HG03469 (cell line): Measurements from ENCODE around the gene SAGE1.
"Not testable (repeated sequence)": the region's sequence is repeated elsewhere in the genome, so short reads cannot be mapped to it uniquely, and the experiment has no call there.

Experiments used
- ATAC-seq: cut with Tn5 transposase; IDR thresholded peaks from one replicate; pipeline ENCODE4 v1.9.1; 2021; ENCODE audit warnings: mild to moderate bottlenecking, moderate library complexity, moderate number of reproducible peaks; ENCODE audit not compliant: unreplicated experiment

The SAGE1 gene

DNA sequence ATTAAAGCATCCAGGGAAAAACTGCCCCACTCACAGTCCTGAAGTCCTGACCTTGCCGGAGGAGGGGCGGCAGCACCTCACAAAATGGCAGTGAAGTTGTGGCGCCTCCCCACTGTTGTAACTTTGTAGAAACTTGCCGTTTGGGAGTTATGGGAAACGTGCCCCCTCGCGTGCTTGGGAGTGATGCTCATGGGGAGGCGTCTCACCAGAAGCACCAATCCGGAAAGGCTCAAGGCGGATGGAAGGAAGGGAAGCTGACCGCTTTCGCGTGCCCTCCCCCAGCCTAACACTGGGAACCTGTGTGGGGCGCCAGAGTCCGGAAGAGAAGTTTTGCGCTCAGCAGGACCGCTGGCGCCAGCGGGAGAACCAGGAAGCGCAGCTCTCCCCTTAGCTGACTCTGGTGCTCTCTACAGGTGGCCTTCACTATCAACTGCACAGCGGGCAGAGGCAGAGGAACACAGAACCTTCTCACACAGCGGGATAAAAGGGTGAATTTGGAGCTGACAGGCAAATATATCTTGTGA is at the start of gene SAGE1, which contains the start of gene CT45A10:
TSS of gene SAGE1 (plus strand) at position 423 of the 524 bp plus-strand sequence. CDS start 2,527 bp downstream, outside the sequence.
TSS of gene CT45A10 (minus strand) at position 151 of the 524 bp plus-strand sequence. CDS start 8,100 bp downstream, outside the sequence.
- no peak for ATAC-seq

DNA sequence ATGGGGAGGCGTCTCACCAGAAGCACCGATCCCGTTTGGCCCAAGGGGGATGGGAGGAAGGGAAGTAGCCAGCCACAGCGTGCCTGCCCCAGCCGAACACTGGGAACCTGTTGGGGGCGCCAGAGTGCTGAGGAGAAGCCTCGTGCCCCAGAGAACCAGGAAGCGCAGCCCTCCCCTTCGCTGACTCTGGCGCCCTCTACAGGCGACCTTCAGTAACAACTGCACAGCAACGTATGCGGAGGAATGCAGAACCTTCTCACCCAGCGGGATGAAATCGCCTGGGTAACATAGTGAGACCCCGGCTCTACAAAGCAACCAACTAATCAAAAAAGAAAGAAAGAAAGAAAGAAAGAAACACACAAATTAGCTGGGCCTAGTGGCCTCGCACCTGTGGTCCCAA is 39.1 kb upstream of the SAGE1 start, which contains the start of gene CT45A8:
TSS of gene CT45A8 (minus strand) at position 101 of the 400 bp plus-strand sequence. CDS start 3,755 bp downstream, outside the sequence.
- ATAC-seq: not testable (repeated sequence)

- not testable (repeated sequence) for ATAC-seq
Measured at GRCh38 chrX:135871712-135872111, 21.8 kb upstream of the SAGE1 start, which contains the start of gene CT45A9. CT45A9 (minus strand) TSS chrX:135871812; CDS start chrX:135868061, 3,751 bp downstream.

- ATAC-seq: not testable (repeated sequence)
Measured at GRCh38 chrX:135882741-135883140, 10.8 kb upstream of the SAGE1 start.

DNA sequence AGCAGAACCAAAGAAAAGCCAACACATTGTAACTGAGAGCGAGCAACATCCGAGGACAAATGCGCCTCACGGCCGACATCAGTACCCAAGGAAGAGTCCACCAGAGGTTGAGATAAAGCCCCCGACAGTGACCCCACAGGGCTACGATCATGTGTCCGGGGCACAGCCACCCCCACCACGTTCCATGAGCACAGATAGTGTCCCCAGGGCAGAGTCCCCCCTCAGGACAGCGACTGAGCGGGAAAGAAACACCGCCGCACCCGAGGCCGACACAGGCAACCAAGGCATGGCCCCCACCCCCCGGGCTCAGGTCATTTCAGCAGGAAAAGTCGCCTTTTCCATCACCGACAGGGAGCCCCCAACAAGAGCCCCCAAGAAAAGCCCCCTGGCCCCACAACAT is 5.3 kb upstream of the SAGE1 start:
- not testable (repeated sequence) for ATAC-seq

- not testable (repeated sequence) for ATAC-seq
Measured at GRCh38 chrX:135888976-135889375, 4.5 kb upstream of the SAGE1 start.

DNA sequence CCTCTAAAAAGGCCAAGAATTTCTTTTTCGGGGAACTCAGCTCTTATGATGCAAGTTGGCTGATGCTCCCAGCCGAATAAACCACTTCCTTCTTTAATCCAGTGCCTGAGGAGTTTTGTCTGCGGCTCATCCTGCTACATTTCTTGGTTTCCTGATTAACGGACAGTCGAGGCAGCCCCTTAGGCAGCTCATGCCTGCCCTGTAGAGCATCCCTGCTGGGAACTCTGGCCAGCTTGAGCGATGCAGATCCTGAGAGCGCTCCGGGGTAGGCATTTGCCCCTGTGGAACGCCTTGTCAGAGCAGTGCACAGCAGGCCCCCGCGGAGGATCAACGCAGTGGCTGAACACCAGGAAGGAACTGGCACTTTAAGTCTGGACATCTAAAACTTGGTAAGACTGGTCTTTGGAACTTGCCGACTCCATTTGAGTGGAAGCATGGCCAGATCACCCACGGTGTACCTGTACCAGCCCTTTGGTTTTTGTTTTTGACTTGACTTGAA is 3.4 kb upstream of the SAGE1 start:
- no peak for ATAC-seq

- no peak for ATAC-seq
Measured at GRCh38 chrX:135892781-135893180, 735 bp upstream of the SAGE1 start.

DNA sequence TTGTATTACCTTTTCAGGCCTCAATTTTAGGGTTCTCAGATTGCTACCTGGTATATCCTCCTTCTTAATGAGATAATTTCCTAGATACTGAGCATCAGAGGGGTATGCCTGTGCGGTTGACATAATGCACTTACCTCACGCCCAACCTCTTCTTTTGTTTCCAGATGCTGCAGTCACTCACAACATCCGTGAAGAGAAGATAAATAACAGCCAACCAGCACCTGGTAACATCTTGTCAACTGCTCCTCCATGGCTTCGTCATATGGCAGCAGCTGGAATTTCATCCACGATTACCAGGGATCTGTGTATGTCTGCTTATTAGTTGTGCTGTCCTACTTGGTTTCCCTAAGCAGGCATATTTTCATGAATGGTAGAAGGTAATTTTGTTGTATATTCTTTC is 16.7 kb downstream of the SAGE1 start:
- ATAC-seq: no peak

DNA sequence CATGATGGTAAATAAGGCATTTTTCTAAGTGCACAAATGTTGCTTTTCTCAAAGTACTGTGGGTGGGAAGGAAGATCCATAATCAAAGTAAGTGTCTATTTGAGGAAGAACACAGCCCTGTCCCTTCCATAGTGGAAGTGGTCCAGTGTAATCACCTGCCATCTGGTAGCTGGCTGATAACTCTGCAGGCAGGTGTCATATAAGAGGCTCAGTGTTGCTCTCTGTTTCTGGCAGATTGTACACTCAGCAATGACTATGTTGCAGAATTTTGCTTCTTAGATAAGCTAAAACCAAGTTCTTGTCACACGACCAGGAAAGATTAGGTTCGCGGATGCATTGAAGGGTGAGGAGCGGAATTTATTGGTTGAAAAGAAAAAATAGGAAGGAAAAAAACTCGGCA is 20.9 kb downstream of the SAGE1 start:
- ATAC-seq: no peak

DNA sequence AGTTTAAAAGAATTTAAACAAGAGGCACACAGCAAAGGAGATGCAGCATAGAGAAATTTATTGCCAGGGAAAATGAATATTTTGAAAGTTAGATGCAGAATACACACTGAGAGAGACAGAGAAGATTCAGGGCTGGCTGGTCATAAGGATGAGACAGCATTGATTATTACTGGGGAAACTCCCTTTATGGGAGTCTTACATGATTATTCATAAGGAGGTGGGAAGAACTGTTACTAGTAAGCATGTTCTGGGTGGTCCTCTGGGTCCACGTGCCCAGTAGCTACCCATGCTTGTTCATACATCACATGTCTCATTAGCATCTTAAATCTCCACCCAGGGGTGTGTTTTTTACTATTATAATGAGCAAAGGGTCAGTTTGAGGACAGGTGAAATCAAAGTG is 27.0 kb downstream of the SAGE1 start:
- ATAC-seq: not testable (repeated sequence)

GRCh38 chrX:135923353-135923752 is 29.8 kb downstream of the SAGE1 start:
- no peak for ATAC-seq

DNA sequence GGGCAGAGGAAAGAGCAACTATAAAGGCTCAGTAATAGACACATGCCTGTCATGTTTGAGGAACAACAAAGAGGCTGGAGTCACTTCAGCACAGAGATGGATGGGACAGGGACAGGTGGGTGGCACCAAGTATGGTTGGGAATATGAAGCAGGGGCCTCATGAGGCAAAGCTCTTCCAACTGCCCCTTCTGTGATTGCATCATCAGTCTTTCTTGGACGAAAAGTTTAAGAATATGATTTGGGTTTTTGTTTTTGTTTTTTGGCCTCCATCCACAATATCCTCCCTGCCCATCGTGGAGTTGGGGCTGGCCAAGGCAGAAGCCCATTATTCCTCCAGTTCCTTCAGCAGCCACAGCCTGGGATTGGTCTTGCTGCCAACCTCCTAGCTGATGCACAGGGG is 34.4 kb downstream of the SAGE1 start:
- ATAC-seq: no peak

- no peak for ATAC-seq
Measured at GRCh38 chrX:135931644-135932487, 38.4 kb downstream of the SAGE1 start.

GRCh38 chrX:135944486-135944885 is 51.0 kb downstream of the SAGE1 start:
- ATAC-seq: no peak

DNA sequence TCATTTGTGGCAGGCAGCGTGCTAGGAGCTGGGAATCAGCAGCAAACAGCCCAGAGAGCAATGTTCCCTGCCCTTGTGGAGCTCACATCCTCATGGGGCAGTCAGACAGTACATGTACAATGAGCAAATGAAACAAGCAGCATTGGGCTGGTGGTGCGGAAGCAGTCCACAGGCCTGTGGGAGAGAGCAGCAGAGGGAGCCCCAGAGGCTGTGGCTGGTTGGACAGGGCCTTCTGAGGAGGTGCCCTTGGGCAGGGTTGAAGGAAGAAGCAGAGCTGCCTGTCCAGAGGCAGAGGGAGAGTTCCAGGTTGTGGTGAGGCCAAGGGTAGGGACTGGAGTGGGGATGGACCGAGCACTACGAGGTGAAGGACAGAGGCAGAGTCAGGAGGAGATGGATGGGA is 57.8 kb downstream of the SAGE1 start:
- ATAC-seq: no peak
